HepG2 (cell line): ENCODE results near the gene ZNF385B.

Experiments
- CBX2 ChIP-seq, 2 experiments: fragments of 200-600 bp in 1 of 2; sonication (generic); formaldehyde crosslinking in 1 of 2; IDR thresholded peaks; 2 replicates each; pipeline versions ENCODE4 v1.7.0 to v1.8.1; 2018 to 2022; ENCODE audit warnings: low read depth in 2 of 2, low read length in 1 of 2, mild to moderate bottlenecking in 1 of 2, missing genetic modification reagents in 1 of 2
- IRF1 ChIP-seq: sonication (generic); formaldehyde crosslinking; IDR thresholded peaks from 2 replicates; pipeline ENCODE4 v1.4.0; 2020; ENCODE audit warnings: low read depth, mild to moderate bottlenecking, missing genetic modification reagents
- MAZ ChIP-seq, 2 experiments: sonication (generic) in 1 of 2; formaldehyde crosslinking in 1 of 2; IDR thresholded peaks; 2 replicates each; pipeline versions ENCODE4 v1.5.0 to v1.6.1; 2012 to 2020; ENCODE audit warnings: low read depth in 2 of 2, mild to moderate bottlenecking in 2 of 2, borderline replicate concordance in 1 of 2, improper control_type of control experiment in 1 of 2, low read length in 1 of 2, missing genetic modification reagents in 1 of 2, moderate library complexity in 1 of 2
- NFYB ChIP-seq: sonication (generic); formaldehyde crosslinking; IDR thresholded peaks from 2 replicates; pipeline ENCODE4 v1.4.0; 2020; ENCODE audit warnings: missing genetic modification reagents
- PHF8 ChIP-seq: sonication (generic); formaldehyde crosslinking; IDR thresholded peaks from 2 replicates; pipeline ENCODE4 v1.5.0; 2020; ENCODE audit warnings: missing genetic modification reagents
- POLR2AphosphoS5 ChIP-seq: IDR thresholded peaks from 2 replicates; pipeline ENCODE4 v1.6.1; 2012; ENCODE audit warnings: low read depth, low read length
- POLR2G ChIP-seq: fragments of 200-400 bp; formaldehyde crosslinking; IDR thresholded peaks from 2 replicates; pipeline ENCODE4 v1.6.1; 2018; ENCODE audit warnings: mild to moderate bottlenecking, low read depth, low read length, moderate library complexity
- SMC3 ChIP-seq: IDR thresholded peaks from 2 replicates; pipeline ENCODE4 v1.6.1; 2011; ENCODE audit warnings: low read length, improper control_type of control experiment
- SP2 ChIP-seq: sonication (generic); formaldehyde crosslinking; IDR thresholded peaks from 2 replicates; pipeline ENCODE4 v1.5.1; 2020; ENCODE audit warnings: mild to moderate bottlenecking, missing genetic modification reagents
- SRSF1 ChIP-seq: fragments of 200-400 bp; formaldehyde crosslinking; optimal IDR thresholded peaks from 2 replicates; pipeline ENCODE3; 2017; ENCODE audit warnings: mild to moderate bottlenecking, low read depth, low read length, moderate library complexity
- SUZ12 ChIP-seq: fragments of 150-350 bp; IDR thresholded peaks from 2 replicates; pipeline ENCODE4 v1.6.1; 2014; ENCODE audit warnings: low read depth, low read length
- ZFP91 ChIP-seq: sonication (generic); formaldehyde crosslinking; IDR thresholded peaks from 2 replicates; pipeline ENCODE4 v1.9.0; 2022; ENCODE audit warnings: missing genetic modification reagents, mild to moderate bottlenecking, borderline replicate concordance
- ZNF615 ChIP-seq: sonication (generic); formaldehyde crosslinking; IDR thresholded peaks from 2 replicates; pipeline ENCODE4 v1.5.0; 2020; ENCODE audit warnings: mild to moderate bottlenecking, missing genetic modification reagents, borderline replicate concordance
- TF ChIP-seq, protein P1 (sequence below): sonication (generic); formaldehyde crosslinking; IDR thresholded peaks from 2 replicates; pipeline ENCODE4 v1.5.0; 2020; ENCODE audit warnings: mild to moderate bottlenecking, missing genetic modification reagents, moderate library complexity

DNA sequence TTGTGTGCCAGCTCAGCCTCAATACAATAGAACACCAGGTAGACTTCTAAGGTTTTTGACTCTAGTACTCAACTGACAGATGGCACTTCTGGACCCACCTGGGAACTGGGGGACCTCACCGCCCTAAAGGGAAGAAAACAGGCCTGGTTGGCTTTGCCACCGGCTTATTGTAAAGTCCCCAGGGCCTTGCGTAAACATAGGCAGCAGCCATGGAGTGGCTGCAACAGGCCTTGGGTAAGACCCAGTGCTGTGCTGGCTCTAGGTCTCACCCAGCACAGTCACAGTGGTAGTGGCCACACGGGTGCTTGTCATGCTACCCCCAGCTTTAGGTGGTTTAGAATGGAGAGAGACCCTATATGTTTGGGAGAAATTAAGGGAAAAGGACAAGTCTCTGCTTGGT lies 366.1 kb downstream of the ZNF385B start:
- TF ChIP-seq MAZ (IDR thresholded peaks at IDR 0.05; ENCODE audit: borderline replicate concordance, low read depth, low read length) (no peak), MAZ (CRISPR knock-in tag; IDR thresholded peaks at IDR 0.05; ENCODE audit: low read depth) (no peak), POLR2G (no peak), SP2 (CRISPR knock-in tag) (no peak), POLR2AphosphoS5 (no peak), ZNF615 (CRISPR knock-in tag) (no peak), IRF1 (CRISPR knock-in tag) (no peak), CBX2 (IDR thresholded peaks at IDR 0.05; ENCODE audit: low read depth, low read length) (no peak), CBX2 (CRISPR knock-in tag; IDR thresholded peaks at IDR 0.05; ENCODE audit: low read depth) (no peak), NFYB (no peak), PHF8 (CRISPR knock-in tag) (no peak), SMC3 (no peak), SRSF1 (no peak), ZFP91 (CRISPR knock-in tag) (no peak), SUZ12 (no peak)
- TF ChIP-seq, protein P1, sequence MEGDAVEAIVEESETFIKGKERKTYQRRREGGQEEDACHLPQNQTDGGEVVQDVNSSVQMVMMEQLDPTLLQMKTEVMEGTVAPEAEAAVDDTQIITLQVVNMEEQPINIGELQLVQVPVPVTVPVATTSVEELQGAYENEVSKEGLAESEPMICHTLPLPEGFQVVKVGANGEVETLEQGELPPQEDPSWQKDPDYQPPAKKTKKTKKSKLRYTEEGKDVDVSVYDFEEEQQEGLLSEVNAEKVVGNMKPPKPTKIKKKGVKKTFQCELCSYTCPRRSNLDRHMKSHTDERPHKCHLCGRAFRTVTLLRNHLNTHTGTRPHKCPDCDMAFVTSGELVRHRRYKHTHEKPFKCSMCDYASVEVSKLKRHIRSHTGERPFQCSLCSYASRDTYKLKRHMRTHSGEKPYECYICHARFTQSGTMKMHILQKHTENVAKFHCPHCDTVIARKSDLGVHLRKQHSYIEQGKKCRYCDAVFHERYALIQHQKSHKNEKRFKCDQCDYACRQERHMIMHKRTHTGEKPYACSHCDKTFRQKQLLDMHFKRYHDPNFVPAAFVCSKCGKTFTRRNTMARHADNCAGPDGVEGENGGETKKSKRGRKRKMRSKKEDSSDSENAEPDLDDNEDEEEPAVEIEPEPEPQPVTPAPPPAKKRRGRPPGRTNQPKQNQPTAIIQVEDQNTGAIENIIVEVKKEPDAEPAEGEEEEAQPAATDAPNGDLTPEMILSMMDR (CRISPR knock-in tag), result no peak
